Measurements from ENCODE around the gene DNAL4. TPM values are rescaled to one million over a fixed set of nuclear protein-coding genes. Genes with fewer than 3 reads are reported as not detected.

The DNAL4 gene
- total and polyA plus RNA-seq, 2 of the 4 experiments (the other 2 are of a cell fraction), result 6.1 to 12.1 TPM

GRCh38 chr22:38731703-38732161 is 62.2 kb downstream of the DNAL4 start:
- ChIA-PET CTCF (no interaction called here), POLR2A (ENCODE audit: unreplicated experiment) (no interaction called here)
- peaks cover 5% of the 10 kb centered on the region for H3K4me1 ChIP-seq (ENCODE audit: control insufficient read depth, insufficient read depth, low read length)
- no peak overlapping the region for H2AK5ac ChIP-seq (ENCODE audit: low read depth, low read length)
- TF ChIP-seq MAZ (IDR thresholded peaks at IDR 0.05; ENCODE audit: borderline replicate concordance, low read depth, low read length) (no peak), MXI1 (IDR thresholded peaks at IDR 0.05; ENCODE audit: borderline replicate concordance, low read depth, low read length) (no peak), FOS (IDR thresholded peaks at IDR 0.05; ENCODE audit: low read depth, low read length) (no peak), CTCF (conservative IDR thresholded peaks at IDR 0.05; ENCODE audit: low read depth, low read length) (no peak), USF2 (IDR thresholded peaks at IDR 0.05; ENCODE audit: low read depth, low read length) (no peak), CHD1 (IDR thresholded peaks at IDR 0.05; ENCODE audit: low read depth, low read length) (no peak), NFE2L2 (IDR thresholded peaks at IDR 0.05; ENCODE audit: low read depth, low read length) (no peak), MAFK (IDR thresholded peaks at IDR 0.05; ENCODE audit: low read depth, low read length) (no peak), POLR2A (IDR thresholded peaks at IDR 0.05; ENCODE audit: low read depth, low read length) (no peak), ELK1 (IDR thresholded peaks at IDR 0.05; ENCODE audit: borderline replicate concordance, low read depth, low read length) (no peak)
- no peak overlapping the region for H4K8ac ChIP-seq (ENCODE audit: low read depth in 2 of 2, low read length in 2 of 2)
- no peak overlapping the region for H2BK5ac ChIP-seq (ENCODE audit: low read depth, low read length, poor library complexity, severe bottlenecking)
- no peaks in the 10 kb centered on the region for H3K9me3 ChIP-seq (ENCODE audit: control insufficient read depth, insufficient read depth, low read length)
- H3K9ac ChIP-seq (ENCODE audit: low read depth, low read length), result no peak overlapping the region
- no peak overlapping the region for H4K5ac ChIP-seq (ENCODE audit: low read depth, low read length)
- no peaks in the 10 kb centered on the region for H3K9me1 ChIP-seq (ENCODE audit: insufficient read depth, low read length)
- 100% methylated on average over 1 of the region's 6 CpGs; no CpG with 5 or more reads in 1 of the 2 experiments for WGBS, 2 experiments (ENCODE audit: extremely low coverage in 2 of 2, insufficient read length in 1 of 2)
- H4K20me1 ChIP-seq (ENCODE audit: insufficient read depth, low read length), result peaks cover 14% of the 10 kb centered on the region
- no TSS peak for BruUV-seq (replicated peaks)
- no peak overlapping the region for H2AK9ac ChIP-seq (replicated peaks; ENCODE audit: low read depth, low read length, poor library complexity)
- H3K56ac ChIP-seq (ENCODE audit: extremely low read depth, insufficient read depth, low read length), result no peak overlapping the region
- H3K4ac ChIP-seq (ENCODE audit: low read depth, low read length), result no peak overlapping the region
- no peak overlapping the region for H3K23ac ChIP-seq (ENCODE audit: low read depth, low read length)
- DNase-seq (no peak), ATAC-seq (ENCODE audit: low read depth) (no peak)
- peaks cover 77% of the 10 kb centered on the region for H3K36me3 ChIP-seq (ENCODE audit: control insufficient read depth, insufficient read depth, low read length)
- dilution Hi-C loops (cut with HindIII; ENCODE audit: low sequenced_read_pairs, unreplicated experiment) (no loop called here), intact Hi-C loops (cut with micrococcal nuclease) (no loop called here), in situ Hi-C loops (cut with MboI; ENCODE audit: low sequenced_read_pairs) (no loop called here)
- H2BK15ac ChIP-seq (ENCODE audit: low read depth, low read length), result no peak overlapping the region
- H2BK120ac ChIP-seq (ENCODE audit: low read depth, low read length), result no peak overlapping the region
- no peak overlapping the region for H4K91ac ChIP-seq (ENCODE audit: insufficient read depth, low read depth, low read length)
- H3K4me3 ChIP-seq (ENCODE audit: insufficient read depth, low read depth, low read length), result no peak overlapping the region
- no peak overlapping the region for H3K18ac ChIP-seq (ENCODE audit: low read depth, low read length)
- no peaks in the 10 kb centered on the region for H3K27me3 ChIP-seq (ENCODE audit: control insufficient read depth, insufficient read depth, low read length)
- no peak overlapping the region for H3K27ac ChIP-seq (ENCODE audit: insufficient read depth, low read length)
- H3K4me2 ChIP-seq (ENCODE audit: low read depth, low read length), result no peak overlapping the region
- H3K79me1 ChIP-seq (ENCODE audit: low read depth in 1 of 2, low read length in 2 of 2), result peaks cover 0 to 10% of the 10 kb centered on the region in 2 experiments; a peak in 2 of 4 replicates
- H3K14ac ChIP-seq (replicated peaks; ENCODE audit: low read depth, low read length), result no peak overlapping the region
- no peak overlapping the region for H2AFZ ChIP-seq (replicated peaks; ENCODE audit: low read length, poor library complexity)
- no peak overlapping the region for H2BK20ac ChIP-seq (ENCODE audit: low read depth, low read length)
